Hematopoietic multipotent progenitor cell treated with erythropoietin and hydrocortisone succinate and interleukin-3 and kit ligand, for 8 days (in vitro differentiated cells): ENCODE data around the gene XYLT1.

Source experiments
- DNase-seq: peaks from one replicate; pipeline ENCODE4 v3.0.0-alpha.2; 2015

The XYLT1 gene

GRCh38 chr16:17395849-17396480 is 74.8 kb downstream of the XYLT1 start:
- DNase-seq = no peak

DNA sequence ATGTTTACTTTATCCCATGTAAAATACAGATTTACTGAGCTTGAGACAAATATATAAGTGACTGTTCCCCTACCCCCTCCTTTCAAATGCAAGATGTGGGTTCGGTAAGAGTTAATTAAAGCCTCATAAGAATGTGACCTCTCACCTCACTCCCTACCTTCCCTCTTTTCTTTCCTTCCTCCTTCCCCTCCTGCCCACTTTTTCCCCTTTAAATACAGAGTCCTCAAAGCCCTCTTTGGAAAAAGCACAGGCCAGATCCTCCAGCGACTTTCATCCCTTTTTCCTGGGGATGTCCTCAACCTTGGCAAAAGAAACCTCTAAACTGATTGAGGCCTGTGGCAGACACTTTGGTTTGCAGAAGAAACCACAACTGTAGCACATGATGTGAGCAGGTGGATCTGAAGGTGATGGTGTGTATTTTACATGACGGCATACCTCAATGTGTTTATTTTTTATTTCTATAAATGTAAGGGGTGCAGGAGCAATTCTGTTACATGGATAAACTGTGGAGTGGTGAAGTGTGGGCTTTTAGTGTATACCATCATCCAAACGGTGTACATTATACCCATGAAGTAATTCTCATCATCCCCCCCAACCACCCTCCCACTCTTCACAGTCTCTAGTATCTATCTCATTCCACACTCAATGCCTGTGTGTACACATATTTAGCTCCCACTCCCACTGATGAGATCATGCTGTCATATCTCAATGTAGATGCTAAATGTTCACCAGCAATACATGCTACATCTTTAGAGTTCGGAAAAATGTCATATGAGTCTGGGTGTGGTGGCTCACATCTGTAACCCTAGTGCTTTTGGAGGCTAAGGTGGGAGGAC is 77.7 kb downstream of the XYLT1 start:
- no peak for DNase-seq

- no peak for DNase-seq
Observed at GRCh38 chr16:17392127-17392856, 78.5 kb downstream of the XYLT1 start.

- DNase-seq = no peak
Observed at GRCh38 chr16:17391715-17392114, 79.0 kb downstream of the XYLT1 start.

- no peak for DNase-seq
Observed at GRCh38 chr16:17389384-17389783, 81.4 kb downstream of the XYLT1 start.

DNA sequence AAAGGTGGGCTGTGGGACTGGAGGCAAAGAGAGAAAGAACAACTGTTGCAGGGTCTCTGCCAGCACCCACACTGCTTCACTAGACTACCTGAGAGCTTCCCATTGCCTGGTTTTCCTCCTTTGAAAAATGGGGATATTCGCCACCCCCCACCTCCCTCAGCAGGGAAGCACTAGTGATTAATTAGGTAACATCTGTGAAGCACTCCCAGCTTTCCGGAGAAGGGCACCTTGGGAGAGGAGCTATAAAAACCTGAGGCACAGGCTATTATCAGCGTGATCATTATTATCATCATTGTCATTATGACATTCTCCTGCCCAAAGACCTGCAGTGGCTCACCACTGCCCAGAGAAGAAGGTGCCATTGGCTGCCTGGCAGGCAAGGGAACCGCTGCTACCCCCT is 83.5 kb downstream of the XYLT1 start:
- no peak for DNase-seq

- DNase-seq = no peak
Observed at GRCh38 chr16:17386229-17386628, 84.5 kb downstream of the XYLT1 start.

DNA sequence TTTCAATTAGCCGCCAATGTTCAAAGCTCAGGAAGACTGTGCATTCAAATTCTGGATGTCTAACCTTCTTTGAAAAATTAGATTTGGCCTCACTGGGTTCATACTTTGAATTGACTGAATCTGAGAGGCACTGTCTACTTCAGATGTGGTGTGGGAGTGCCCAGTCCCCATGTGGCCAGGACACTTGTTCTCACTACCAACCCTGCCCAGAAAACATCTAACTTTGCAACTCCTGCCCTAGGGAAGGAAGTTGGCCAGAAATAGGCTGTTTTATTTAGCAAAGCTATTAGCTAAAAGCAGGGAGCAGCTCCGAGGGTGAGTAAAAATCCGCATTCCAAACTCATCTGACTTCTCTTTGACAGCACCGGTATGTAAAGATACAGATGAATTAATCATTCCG is 86.3 kb downstream of the XYLT1 start:
- DNase-seq = no peak

- DNase-seq = peak; percentile 62
Observed at GRCh38 chr16:17382949-17383863, 87.6 kb downstream of the XYLT1 start.

- DNase-seq = peak; percentile 96
Observed at GRCh38 chr16:17382514-17382913, 88.2 kb downstream of the XYLT1 start.

DNA sequence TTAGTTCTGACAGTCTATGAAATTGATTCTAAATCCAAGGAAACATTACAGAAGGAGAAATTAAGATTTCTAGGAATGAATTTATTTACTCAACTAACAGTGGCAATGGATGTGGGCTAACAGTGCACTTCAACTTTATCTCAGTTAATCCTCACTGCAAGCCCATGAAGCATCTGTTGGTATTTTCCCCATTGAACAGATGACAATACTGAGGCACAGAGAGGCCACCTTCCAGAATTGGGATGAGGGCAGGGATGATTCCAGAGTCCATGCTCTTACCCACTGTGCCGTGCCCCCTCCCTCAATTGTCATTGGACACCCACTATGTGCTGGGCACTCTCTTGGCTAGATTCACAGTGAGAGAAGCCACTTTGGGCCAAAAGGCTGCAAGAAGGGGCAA is 89.0 kb downstream of the XYLT1 start:
- DNase-seq = no peak

- DNase-seq = no peak
Observed at GRCh38 chr16:17380613-17381012, 90.1 kb downstream of the XYLT1 start.

DNA sequence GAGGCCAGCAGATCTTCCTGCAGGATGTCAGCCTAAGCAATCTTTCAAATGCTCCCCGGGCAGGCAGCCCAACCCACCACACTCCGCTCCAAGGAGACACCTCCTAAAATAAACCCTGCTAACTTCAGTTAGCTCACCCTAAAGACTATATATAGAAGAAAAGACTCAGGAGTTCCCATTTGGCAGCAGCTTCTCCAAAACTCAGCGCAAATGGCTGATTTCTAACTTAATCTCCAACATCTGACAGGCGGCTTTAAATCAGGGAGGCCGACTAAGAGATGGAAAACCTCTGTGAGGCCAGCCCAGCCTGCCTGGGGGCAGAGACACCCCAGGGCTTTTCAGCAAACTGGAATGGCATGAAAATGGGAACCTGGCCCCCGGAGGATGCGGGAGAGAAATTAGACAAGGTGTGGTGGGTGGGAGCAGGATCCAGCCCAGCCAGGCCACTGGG is 91.6 kb downstream of the XYLT1 start:
- no peak for DNase-seq

GRCh38 chr16:17377360-17378324 is 93.1 kb downstream of the XYLT1 start:
- no peak for DNase-seq

DNA sequence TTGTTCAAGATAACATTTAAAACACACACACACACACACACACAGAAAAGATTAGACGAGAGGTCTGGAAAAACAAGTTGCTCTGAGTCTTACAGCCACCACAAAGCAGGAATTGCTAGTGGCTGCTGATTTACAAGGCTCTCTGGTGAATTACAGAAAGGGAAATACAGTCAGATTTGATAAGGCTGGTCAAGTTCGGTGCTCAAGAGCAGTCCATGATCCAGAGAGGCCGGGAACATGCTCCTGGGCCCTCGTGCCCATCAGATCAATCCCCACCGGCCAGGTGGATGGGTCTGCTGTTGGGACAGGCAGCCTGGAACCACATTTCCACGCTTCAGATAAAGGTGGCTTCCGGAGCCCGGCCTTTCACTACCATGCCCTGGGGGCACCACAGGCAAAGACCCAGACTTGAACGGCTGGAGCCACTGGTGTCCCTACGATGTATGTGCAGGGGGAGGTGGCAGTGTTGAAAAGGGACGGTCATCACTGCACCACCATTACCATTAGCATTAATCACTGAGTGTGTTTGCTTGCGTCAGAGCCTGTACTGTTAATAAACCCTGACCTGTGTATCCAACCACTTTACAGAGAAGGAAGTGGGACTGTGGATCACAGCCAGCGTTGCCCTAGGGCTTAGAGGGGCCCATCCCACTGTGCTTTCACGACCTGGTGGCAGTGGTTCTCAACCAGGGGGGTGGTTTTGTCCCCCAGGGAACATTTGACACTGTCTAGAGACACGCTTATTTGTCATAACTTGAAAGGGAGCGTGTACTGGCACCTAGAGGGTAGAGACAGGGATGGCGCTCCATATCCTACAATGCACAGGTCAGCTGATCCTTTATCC is 95.1 kb downstream of the XYLT1 start:
- no peak for DNase-seq

- DNase-seq = no peak
Observed at GRCh38 chr16:17374668-17375255, 96.0 kb downstream of the XYLT1 start.

- DNase-seq = no peak
Observed at GRCh38 chr16:17373533-17373932, 97.2 kb downstream of the XYLT1 start.

GRCh38 chr16:17372386-17372785 is 98.4 kb downstream of the XYLT1 start:
- no peak for DNase-seq

GRCh38 chr16:17371299-17371698 is 99.5 kb downstream of the XYLT1 start:
- DNase-seq = no peak

GRCh38 chr16:17370731-17371285 is 100.0 kb downstream of the XYLT1 start:
- no peak for DNase-seq
